Measurements from ENCODE around the gene CACNA1B.

CACNA1B gene

GRCh38 chr9:137916540-137916939 is 39.0 kb downstream of the CACNA1B start:
- no peak overlapping the region for H3K9ac ChIP-seq (ENCODE audit: low read length)
- no peaks in the 10 kb centered on the region for H3K27me3 ChIP-seq (replicated peaks; ENCODE audit: control insufficient read depth, insufficient read depth, low read length)

GRCh38 chr9:137917116-137917515 is 39.5 kb downstream of the CACNA1B start:
- Histone ChIP-seq H3K9me3 (ENCODE audit: control insufficient read depth, low read length) (no peaks in the 10 kb centered on the region), H3K4me3 (ENCODE audit: low read length) (no peak overlapping the region), H3K36me3 (ENCODE audit: control insufficient read depth, insufficient read depth, low read length, severe bottlenecking) (no peaks in the 10 kb centered on the region), H3K9ac (ENCODE audit: low read length) (no peak overlapping the region), H3K27me3 (replicated peaks; ENCODE audit: control insufficient read depth, insufficient read depth, low read length) (no peaks in the 10 kb centered on the region), H3K4me1 (ENCODE audit: control insufficient read depth, insufficient read depth, low read length) (peaks cover 2% of the 10 kb centered on the region)
- no peak for DNase-seq (ENCODE audit: low read depth)

More at GRCh38 chr9:137916540-137916939, 39.0 kb downstream of the CACNA1B start:
- H3K36me3 ChIP-seq (ENCODE audit: control insufficient read depth, insufficient read depth, low read length, severe bottlenecking), result no peaks in the 10 kb centered on the region
- DNase-seq (ENCODE audit: low read depth), result no peak
- peaks cover 2% of the 10 kb centered on the region for H3K4me1 ChIP-seq (ENCODE audit: control insufficient read depth, insufficient read depth, low read length)
- H3K4me3 ChIP-seq (ENCODE audit: low read length), result no peak overlapping the region
- no peaks in the 10 kb centered on the region for H3K9me3 ChIP-seq (ENCODE audit: control insufficient read depth, low read length)

- H3K36me3 ChIP-seq (ENCODE audit: control insufficient read depth, insufficient read depth, low read length, severe bottlenecking), result no peaks in the 10 kb centered on the region
- H3K9me3 ChIP-seq (ENCODE audit: control insufficient read depth, low read length), result no peaks in the 10 kb centered on the region
- H3K4me1 ChIP-seq (ENCODE audit: control insufficient read depth, insufficient read depth, low read length), result peaks cover 2% of the 10 kb centered on the region
- no peaks in the 10 kb centered on the region for H3K27me3 ChIP-seq (replicated peaks; ENCODE audit: control insufficient read depth, insufficient read depth, low read length)
- no peak for DNase-seq (ENCODE audit: low read depth)
- no peak overlapping the region for H3K9ac ChIP-seq (ENCODE audit: low read length)
- no peak overlapping the region for H3K4me3 ChIP-seq (ENCODE audit: low read length)
These were observed 40.2 kb downstream of the CACNA1B start for GRCh38 chr9:137917795-137918194.

- peaks cover 2% of the 10 kb centered on the region for H3K4me1 ChIP-seq (ENCODE audit: control insufficient read depth, insufficient read depth, low read length)
- H3K27me3 ChIP-seq (replicated peaks; ENCODE audit: control insufficient read depth, insufficient read depth, low read length), result no peaks in the 10 kb centered on the region
- no peaks in the 10 kb centered on the region for H3K9me3 ChIP-seq (ENCODE audit: control insufficient read depth, low read length)
- DNase-seq (ENCODE audit: low read depth), result no peak
- no peak overlapping the region for H3K4me3 ChIP-seq (ENCODE audit: low read length)
- H3K9ac ChIP-seq (ENCODE audit: low read length), result no peak overlapping the region
- no peaks in the 10 kb centered on the region for H3K36me3 ChIP-seq (ENCODE audit: control insufficient read depth, insufficient read depth, low read length, severe bottlenecking)
These were observed 40.9 kb downstream of the CACNA1B start for GRCh38 chr9:137918331-137919094.

- DNase-seq (ENCODE audit: low read depth), result no peak
- Histone ChIP-seq H3K4me3 (ENCODE audit: low read length) (no peak overlapping the region), H3K36me3 (ENCODE audit: control insufficient read depth, insufficient read depth, low read length, severe bottlenecking) (no peaks in the 10 kb centered on the region), H3K4me1 (ENCODE audit: control insufficient read depth, insufficient read depth, low read length) (peaks cover 2% of the 10 kb centered on the region), H3K27me3 (replicated peaks; ENCODE audit: control insufficient read depth, insufficient read depth, low read length) (no peaks in the 10 kb centered on the region), H3K9me3 (ENCODE audit: control insufficient read depth, low read length) (no peaks in the 10 kb centered on the region), H3K9ac (ENCODE audit: low read length) (no peak overlapping the region)
These were observed 41.5 kb downstream of the CACNA1B start for GRCh38 chr9:137919095-137919465.

GRCh38 chr9:137919649-137920141 is 42.1 kb downstream of the CACNA1B start:
- DNase-seq (ENCODE audit: low read depth), result no peak
- Histone ChIP-seq H3K9ac (ENCODE audit: low read length) (no peak overlapping the region), H3K36me3 (ENCODE audit: control insufficient read depth, insufficient read depth, low read length, severe bottlenecking) (no peaks in the 10 kb centered on the region), H3K4me3 (ENCODE audit: low read length) (no peak overlapping the region), H3K4me1 (ENCODE audit: control insufficient read depth, insufficient read depth, low read length) (peaks cover 2% of the 10 kb centered on the region), H3K9me3 (ENCODE audit: control insufficient read depth, low read length) (no peaks in the 10 kb centered on the region), H3K27me3 (replicated peaks; ENCODE audit: control insufficient read depth, insufficient read depth, low read length) (no peaks in the 10 kb centered on the region)

- Histone ChIP-seq H3K36me3 (ENCODE audit: control insufficient read depth, insufficient read depth, low read length, severe bottlenecking) (no peaks in the 10 kb centered on the region), H3K27me3 (replicated peaks; ENCODE audit: control insufficient read depth, insufficient read depth, low read length) (no peaks in the 10 kb centered on the region), H3K9ac (ENCODE audit: low read length) (no peak overlapping the region), H3K9me3 (ENCODE audit: control insufficient read depth, low read length) (no peaks in the 10 kb centered on the region), H3K4me1 (ENCODE audit: control insufficient read depth, insufficient read depth, low read length) (peaks cover 2% of the 10 kb centered on the region), H3K4me3 (ENCODE audit: low read length) (no peak overlapping the region)
- DNase-seq (ENCODE audit: low read depth), result no peak
These were observed 43.2 kb downstream of the CACNA1B start for GRCh38 chr9:137920753-137921152.

GRCh38 chr9:137924169-137924568 is 46.6 kb downstream of the CACNA1B start:
- H3K4me3 ChIP-seq (ENCODE audit: low read length), result no peak overlapping the region
- DNase-seq (ENCODE audit: low read depth), result no peak
- no peaks in the 10 kb centered on the region for H3K36me3 ChIP-seq (ENCODE audit: control insufficient read depth, insufficient read depth, low read length, severe bottlenecking)

GRCh38 chr9:137924761-137925369 is 47.3 kb downstream of the CACNA1B start:
- Histone ChIP-seq H3K4me3 (ENCODE audit: low read length) (no peak overlapping the region), H3K9me3 (ENCODE audit: control insufficient read depth, low read length) (peaks cover 15% of the 10 kb centered on the region), H3K4me1 (ENCODE audit: control insufficient read depth, insufficient read depth, low read length) (no peaks in the 10 kb centered on the region), H3K36me3 (ENCODE audit: control insufficient read depth, insufficient read depth, low read length, severe bottlenecking) (no peaks in the 10 kb centered on the region), H3K9ac (ENCODE audit: low read length) (no peak overlapping the region), H3K27me3 (replicated peaks; ENCODE audit: control insufficient read depth, insufficient read depth, low read length) (no peaks in the 10 kb centered on the region)
- DNase-seq (ENCODE audit: low read depth), result no peak

More at GRCh38 chr9:137924169-137924568, 46.6 kb downstream of the CACNA1B start:
- H3K9me3 ChIP-seq (ENCODE audit: control insufficient read depth, low read length), result peaks cover 15% of the 10 kb centered on the region
- no peak overlapping the region for H3K9ac ChIP-seq (ENCODE audit: low read length)
- H3K27me3 ChIP-seq (replicated peaks; ENCODE audit: control insufficient read depth, insufficient read depth, low read length), result no peaks in the 10 kb centered on the region
- no peaks in the 10 kb centered on the region for H3K4me1 ChIP-seq (ENCODE audit: control insufficient read depth, insufficient read depth, low read length)

GRCh38 chr9:137943655-137944054 is 66.1 kb downstream of the CACNA1B start:
- H3K36me3 ChIP-seq (ENCODE audit: control insufficient read depth, insufficient read depth, low read length, severe bottlenecking), result no peaks in the 10 kb centered on the region
- no peaks in the 10 kb centered on the region for H3K27me3 ChIP-seq (replicated peaks; ENCODE audit: control insufficient read depth, insufficient read depth, low read length)
- peaks cover 27% of the 10 kb centered on the region for H3K9me3 ChIP-seq (ENCODE audit: control insufficient read depth, low read length)
- DNase-seq (ENCODE audit: low read depth), result no peak
- H3K9ac ChIP-seq (ENCODE audit: low read length), result no peak overlapping the region
- H3K4me1 ChIP-seq (ENCODE audit: control insufficient read depth, insufficient read depth, low read length), result no peaks in the 10 kb centered on the region
- no peak overlapping the region for H3K4me3 ChIP-seq (ENCODE audit: low read length)

- peaks cover 24% of the 10 kb centered on the region for H3K9me3 ChIP-seq (ENCODE audit: control insufficient read depth, low read length)
- H3K27me3 ChIP-seq (replicated peaks; ENCODE audit: control insufficient read depth, insufficient read depth, low read length), result no peaks in the 10 kb centered on the region
- no peak overlapping the region for H3K9ac ChIP-seq (ENCODE audit: low read length)
- peak; percentile 1 for DNase-seq (ENCODE audit: low read depth)
- no peaks in the 10 kb centered on the region for H3K36me3 ChIP-seq (ENCODE audit: control insufficient read depth, insufficient read depth, low read length, severe bottlenecking)
- no peaks in the 10 kb centered on the region for H3K4me1 ChIP-seq (ENCODE audit: control insufficient read depth, insufficient read depth, low read length)
- H3K4me3 ChIP-seq (ENCODE audit: low read length), result no peak overlapping the region
These were observed 68.0 kb downstream of the CACNA1B start for GRCh38 chr9:137945581-137945980.
